AG10803 (cell line): ENCODE data around the gene NEURL1.
A peak's percentile ranks its signal among the peaks of the same experiment; 100 is the strongest.

Source experiments
- DNase-seq: peaks from one replicate; pipeline ENCODE4 v3.0.0; 2010; ENCODE audit warnings: low read depth
- H3K4me3 ChIP-seq: 2 replicates; pipeline ENCODE4 v1.5.1; 2011; ENCODE audit warnings: mild to moderate bottlenecking, low read length, control low read depth
- CTCF ChIP-seq: conservative IDR thresholded peaks from 2 replicates; pipeline ENCODE4 v1.5.1; 2011; ENCODE audit warnings: mild to moderate bottlenecking, low read length, control low read depth, inconsistent platforms

NEURL1 gene

GRCh38 chr10:103613616-103614015, 120.1 kb downstream of the NEURL1 start:
- no peak for TF ChIP-seq CTCF
- H3K4me3 ChIP-seq, result no peak overlapping the region
- no peak for DNase-seq

GRCh38 chr10:103614306-103615158, 121.0 kb downstream of the NEURL1 start:
- no peak overlapping the region for H3K4me3 ChIP-seq
- DNase-seq, result peak; percentile 29
- no peak for TF ChIP-seq CTCF

GRCh38 chr10:103616705-103617601, 123.4 kb downstream of the NEURL1 start:
- no peak overlapping the region for H3K4me3 ChIP-seq
- no peak for TF ChIP-seq CTCF
- DNase-seq, result peak; percentile 98

GRCh38 chr10:103617602-103618385, 124.3 kb downstream of the NEURL1 start:
- peak; percentile 56 for DNase-seq
- no peak overlapping the region for H3K4me3 ChIP-seq
- no peak for TF ChIP-seq CTCF

- TF ChIP-seq CTCF, result no peak
- peak; percentile 82 for DNase-seq
- H3K4me3 ChIP-seq, result no peak overlapping the region
Measured at GRCh38 chr10:103618575-103619423, 125.3 kb downstream of the NEURL1 start.
